T-helper 2 cell treated with Interferon-gamma antibody and Interleukin-4, amounts not matched to agents 100 ng/mL and 5 ng/mL, for 36 hours (primary cell): ENCODE results near the gene GRM8. TPM values are rescaled to one million over a fixed set of nuclear protein-coding genes. Genes with fewer than 3 reads are reported as not detected.

ENCODE experiments used
- intact Hi-C: fragments of 100-400 bp; cut with micrococcal nuclease; formaldehyde crosslinking; loops from one replicate; pipeline ENCODE4 v1.15.1; 2023
- total RNA-seq: library from RNA; stranded (reverse); gene quantifications from 2 replicates; pipeline ENCODE4 v1.2.3, GENCODE V29; 2022

Gene GRM8
- total RNA-seq, 1 donor from 2014 or later: not detected

DNA sequence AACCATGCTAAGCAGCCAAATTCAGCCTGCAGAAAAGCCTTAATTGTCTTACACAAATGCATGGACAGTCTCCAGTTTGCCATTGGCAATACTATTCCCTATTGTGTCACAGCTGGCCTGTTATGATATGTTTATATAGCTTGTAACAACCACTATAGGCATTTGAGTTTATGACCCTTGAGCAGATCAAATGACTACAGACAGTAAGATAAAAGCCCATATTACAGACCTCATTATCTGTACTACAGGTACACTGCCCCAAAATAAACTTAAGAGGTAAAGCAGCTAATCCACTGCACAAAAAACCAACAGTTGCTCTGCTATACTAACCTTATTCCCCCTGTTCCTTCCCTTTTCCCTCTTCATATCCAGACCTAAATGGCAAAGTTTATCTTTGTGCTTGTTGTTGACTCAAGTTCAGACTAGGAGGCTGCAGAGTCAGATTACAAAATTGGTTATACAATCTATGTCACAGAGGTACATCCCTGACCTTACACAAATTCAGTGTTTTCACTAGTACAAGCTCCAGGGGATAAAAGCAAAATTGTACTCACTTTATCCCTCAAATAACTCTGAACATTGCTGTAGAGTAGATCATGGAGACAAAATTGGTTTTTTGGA lies 218.4 kb downstream of the GRM8 start:
- intact Hi-C loops: no loop called here

DNA sequence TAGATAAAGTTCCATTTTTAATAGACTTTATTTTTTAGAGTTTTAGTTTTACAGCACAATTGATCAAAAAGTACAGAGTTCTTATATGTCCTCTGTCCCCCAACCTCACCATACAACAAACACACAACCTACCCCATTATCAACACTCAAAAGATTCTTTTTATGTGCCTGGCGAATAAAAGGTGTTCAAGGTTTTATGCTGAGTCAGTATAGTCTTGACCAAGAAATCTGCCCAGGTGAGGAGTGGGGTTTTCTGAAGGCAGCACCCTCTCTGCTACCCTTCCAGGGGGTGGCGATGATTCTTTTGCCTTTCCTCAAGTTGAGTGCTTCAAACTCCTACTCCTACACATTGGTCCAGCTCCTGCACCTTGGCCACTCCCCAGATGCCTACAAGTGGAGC lies 222.9 kb downstream of the GRM8 start:
- intact Hi-C loops: no loop called here

- intact Hi-C loops: no loop called here
These were observed 230.9 kb downstream of the GRM8 start for GRCh38 chr7:127021857-127022256.

- intact Hi-C loops: no loop called here
These were observed 231.6 kb downstream of the GRM8 start for GRCh38 chr7:127021019-127021738.

GRCh38 chr7:127018889-127019288 lies 233.9 kb downstream of the GRM8 start:
- intact Hi-C loops: no loop called here

- intact Hi-C loops: no loop called here
These were observed 235.5 kb downstream of the GRM8 start for GRCh38 chr7:127017196-127017595.

GRCh38 chr7:127000725-127001124 lies 252.0 kb downstream of the GRM8 start:
- intact Hi-C loops: no loop called here

- intact Hi-C loops: no loop called here
These were observed 256.1 kb downstream of the GRM8 start for GRCh38 chr7:126996659-126997058.

- intact Hi-C loops: no loop called here
These were observed 259.0 kb downstream of the GRM8 start for GRCh38 chr7:126993626-126994213.

GRCh38 chr7:126988022-126988421 lies 264.7 kb downstream of the GRM8 start:
- intact Hi-C loops: no loop called here

DNA sequence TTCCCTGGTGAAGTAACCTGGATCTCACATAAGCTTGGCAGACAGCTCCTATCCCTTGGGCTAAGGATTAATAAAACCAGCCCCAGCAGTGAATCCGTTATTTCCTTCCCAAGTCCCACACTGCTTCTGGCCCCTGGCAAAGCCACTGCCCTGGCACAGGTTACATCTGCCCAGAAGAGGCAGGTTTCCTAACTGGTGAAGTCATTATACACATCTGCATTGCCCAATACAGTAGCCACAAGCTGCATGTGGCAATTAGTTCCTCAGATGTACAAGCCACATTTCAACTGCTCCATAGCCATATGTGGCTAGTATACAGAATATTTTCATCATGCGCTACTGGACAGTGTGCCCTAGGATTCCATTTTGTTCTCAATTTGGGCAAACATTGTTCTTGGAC lies 273.0 kb downstream of the GRM8 start:
- intact Hi-C loops: no loop called here

DNA sequence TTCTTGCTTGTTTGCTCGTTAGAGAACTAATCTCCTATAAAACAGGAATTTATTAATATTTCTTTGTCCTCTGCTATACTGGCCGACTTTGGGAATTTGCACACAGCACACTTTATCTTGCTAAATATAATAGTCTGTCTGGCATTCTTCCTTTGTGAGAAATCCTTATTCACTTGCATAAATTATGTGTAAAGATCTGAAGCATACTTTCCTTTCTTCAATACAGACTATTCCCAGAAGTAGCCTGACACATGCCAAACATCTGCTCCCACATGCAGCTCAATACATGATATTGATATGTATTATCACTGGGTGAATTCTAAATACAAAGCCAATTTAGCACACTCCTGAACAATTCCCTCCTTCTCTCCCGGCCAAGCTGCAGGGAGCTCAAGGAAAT lies 273.9 kb downstream of the GRM8 start:
- intact Hi-C loops: no loop called here

DNA sequence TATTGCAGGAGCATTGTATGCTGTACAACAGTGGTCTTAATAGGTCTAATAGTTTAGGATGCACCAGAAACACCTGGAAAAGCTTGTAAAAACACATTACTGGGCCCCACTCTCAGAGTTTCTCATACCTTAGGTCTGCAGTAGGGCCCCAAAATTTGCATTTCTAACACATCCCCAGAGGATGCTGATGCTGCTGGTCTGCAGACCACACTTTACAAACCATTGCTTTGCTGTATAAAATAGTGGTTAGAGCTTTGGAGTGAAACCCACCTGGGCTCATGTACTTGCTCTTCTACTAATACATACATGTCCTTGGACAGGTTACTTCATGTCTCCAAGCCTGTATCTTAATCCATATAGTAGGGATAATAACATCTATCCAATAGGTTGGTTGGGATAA lies 279.7 kb downstream of the GRM8 start:
- intact Hi-C loops: no loop called here

GRCh38 chr7:126972571-126972970 lies 280.2 kb downstream of the GRM8 start:
- intact Hi-C loops: no loop called here

DNA sequence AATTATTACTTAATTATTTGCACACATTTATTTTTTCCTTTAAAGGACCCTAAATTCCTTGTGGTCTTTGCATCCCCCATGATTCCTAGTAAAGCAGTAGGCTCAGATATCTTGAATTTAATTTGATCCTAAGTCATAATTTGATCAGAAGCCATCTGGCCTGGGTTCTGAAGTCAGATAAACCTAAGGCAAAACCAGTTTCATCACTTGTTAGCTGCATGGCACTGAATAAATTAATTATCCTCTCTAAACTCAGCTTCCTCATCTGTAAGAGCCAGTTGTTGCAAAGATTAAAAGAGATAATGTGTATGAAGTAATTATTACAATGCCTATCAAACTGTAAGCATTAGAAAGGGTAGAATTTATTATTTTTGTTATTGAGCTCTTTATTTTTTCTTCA lies 293.1 kb downstream of the GRM8 start:
- intact Hi-C loops: no loop called here

GRCh38 chr7:126958367-126958766 lies 294.4 kb downstream of the GRM8 start:
- intact Hi-C loops: no loop called here

- intact Hi-C loops: no loop called here
These were observed 295.3 kb downstream of the GRM8 start for GRCh38 chr7:126957443-126957842.

DNA sequence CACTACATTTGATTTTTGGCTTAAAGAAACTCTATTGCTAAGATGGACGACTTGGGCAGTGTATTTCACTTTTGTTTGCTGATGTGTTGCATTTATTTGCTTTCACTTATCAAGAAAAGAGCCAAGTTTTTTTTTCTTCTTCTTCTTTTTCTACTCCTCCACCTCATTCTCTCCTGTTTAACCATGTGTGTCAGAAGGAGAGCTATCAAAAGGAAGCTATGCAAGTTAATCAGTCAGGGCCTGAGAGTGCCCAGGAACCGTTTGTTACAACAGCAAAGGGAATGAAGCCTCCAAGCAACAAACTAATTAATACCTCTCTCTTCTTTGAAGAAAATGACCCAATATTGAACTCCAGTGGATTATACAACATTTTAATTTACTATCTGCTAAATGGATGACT lies 299.3 kb downstream of the GRM8 start:
- intact Hi-C loops: no loop called here

GRCh38 chr7:126948664-126949063 lies 304.1 kb downstream of the GRM8 start:
- intact Hi-C loops: no loop called here

DNA sequence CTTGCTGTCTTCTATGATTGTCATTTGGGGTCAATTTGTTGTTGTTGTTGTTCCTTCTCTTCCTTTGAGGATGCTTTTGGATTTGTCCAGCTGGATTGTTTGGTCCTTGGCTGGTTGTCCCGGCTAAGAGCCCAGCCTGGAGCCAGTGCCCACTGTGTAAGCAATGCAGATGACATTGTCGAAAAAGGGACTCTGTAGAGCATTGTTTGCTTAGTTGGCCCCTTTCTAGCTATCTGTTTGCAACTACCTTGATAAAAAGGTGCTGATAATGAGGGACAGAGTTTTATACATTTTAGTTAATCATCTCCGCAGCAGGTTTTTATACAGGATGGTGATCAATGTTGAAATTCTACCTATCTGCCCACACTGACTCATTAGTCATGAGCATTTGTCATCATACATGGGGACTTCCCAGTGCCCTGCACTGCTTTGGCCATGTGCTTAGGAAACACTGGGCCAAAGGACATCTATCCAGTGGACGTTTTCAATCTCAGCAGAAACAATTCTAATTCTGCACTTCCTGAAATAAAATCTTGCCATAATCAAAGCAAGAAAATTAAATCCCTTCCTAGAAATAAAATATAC lies 311.9 kb downstream of the GRM8 start:
- intact Hi-C loops: no loop called here

DNA sequence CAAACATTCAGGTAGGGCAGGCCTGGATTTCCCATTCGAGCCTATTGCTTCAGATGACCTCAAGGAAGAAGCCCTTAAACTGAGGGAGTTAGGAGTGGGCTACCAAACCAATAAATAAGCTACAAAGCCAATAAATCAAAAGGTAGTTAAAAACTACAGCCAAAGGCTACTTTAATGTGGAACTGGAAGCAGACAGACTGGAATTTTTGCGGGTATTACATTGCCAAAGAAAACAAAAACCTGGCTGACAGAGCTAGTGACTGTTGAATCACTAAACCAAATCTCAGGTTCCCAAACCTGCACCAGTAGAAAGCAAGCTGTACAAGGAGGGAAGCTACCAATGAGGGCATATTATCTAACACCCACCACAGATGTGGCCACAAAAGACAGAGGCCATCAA lies 315.6 kb downstream of the GRM8 start:
- intact Hi-C loops: no loop called here

DNA sequence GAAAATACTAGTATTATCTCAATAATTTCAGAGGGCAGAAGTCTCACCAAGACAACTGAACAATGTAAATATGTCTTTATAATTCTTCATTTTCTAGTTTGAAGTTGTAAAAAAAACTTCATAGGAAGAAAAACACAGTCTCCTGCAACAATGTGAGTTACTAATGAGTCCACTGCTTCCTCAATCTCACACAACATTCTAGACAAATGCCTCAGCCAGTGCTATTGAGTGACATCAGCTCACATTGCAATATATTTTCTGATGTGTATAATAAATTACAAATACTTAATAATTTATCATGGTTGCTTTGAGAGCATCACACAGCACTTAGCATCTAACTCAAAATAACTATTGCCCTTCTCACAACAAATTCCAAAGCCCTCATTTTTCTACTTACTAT lies 321.2 kb downstream of the GRM8 start:
- intact Hi-C loops: no loop called here

- intact Hi-C loops: no loop called here
These were observed 322.6 kb downstream of the GRM8 start for GRCh38 chr7:126930166-126930565.
